Fibroblast of skin of left biceps (primary cell): ENCODE data around the gene ZNF101.

Experiments
- DNase-seq, 2 experiments: peaks; one replicate each; pipeline ENCODE4 v3.0.0-alpha.2; 2013; ENCODE audit warnings: low read depth in 2 of 2

Gene ZNF101

DNA sequence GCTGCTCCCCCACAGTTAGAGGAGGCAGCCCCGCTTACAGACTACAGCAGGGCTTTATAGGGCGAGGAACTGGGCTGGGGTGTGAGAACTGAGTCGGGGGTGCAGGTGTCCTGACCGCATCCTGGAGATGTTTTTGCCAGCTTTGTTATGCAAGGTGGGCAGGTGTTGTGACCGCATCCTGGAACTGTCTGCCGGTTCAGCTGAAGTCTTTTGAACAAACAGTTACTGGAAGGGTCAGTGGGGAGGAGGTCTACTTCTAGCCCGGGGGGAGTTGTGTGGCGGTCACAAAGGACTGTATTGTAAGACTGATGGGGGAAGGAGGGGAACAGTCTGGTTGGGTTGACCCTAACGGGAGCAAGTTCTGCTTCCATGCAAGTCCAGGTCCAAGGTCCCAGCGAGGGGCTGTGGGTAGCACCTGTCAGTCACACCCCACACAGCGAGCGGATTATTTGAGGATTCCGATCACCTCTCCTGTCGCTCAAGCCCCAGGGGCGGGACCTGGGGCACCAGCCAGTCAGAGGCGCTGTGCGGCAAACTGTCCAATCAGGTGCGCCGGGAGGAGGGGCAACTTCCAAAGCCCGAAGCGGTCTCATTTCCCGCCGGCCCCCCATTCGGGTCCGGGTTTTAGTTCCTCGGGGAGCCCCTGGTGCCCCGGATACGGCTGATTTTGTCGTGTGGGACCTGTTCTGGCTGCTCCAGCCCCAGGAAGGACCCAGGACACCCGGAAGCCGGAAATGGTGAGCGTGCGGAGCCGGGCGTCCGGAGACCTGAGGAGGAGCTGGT is at the start of gene ZNF101:
TSS of gene ZNF101 (plus strand) at position 610 of the 783 bp plus-strand sequence. CDS start at position 735, 125 bp downstream.
- peak; percentile 56 to 59 for DNase-seq

DNA sequence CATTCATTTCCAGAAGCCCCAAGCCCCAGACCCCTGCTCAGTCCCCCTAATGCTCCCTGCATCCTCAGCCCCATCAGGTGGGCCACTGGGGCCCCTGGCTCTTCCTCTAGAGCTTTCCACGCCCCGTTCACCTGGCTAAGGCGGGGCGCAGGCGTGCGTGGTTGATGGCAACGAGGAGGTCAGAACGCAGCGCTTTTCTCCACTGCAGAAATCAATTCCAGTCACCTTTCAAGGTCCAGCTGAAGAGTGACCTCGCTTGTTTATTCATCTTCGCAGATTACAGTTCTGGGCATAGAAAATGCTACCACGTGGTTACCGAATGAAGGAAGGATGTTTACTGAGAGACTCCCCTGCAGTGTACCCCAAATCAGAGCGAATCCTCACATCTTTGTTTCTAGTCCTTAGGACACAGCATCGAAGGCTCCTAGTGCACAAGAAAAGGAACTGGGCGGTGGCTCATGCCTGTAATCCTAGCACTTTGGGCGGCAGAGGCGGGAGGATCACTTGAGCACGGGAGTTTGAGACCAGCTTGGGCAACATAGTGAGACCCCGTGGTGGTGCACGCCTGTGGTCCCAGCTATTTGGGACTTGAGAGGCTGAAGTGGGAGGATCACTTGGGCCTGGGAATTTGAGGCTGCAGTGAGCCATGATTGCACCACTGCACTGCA is 49.3 kb upstream of the ZNF101 start:
- DNase-seq, result no peak

DNA sequence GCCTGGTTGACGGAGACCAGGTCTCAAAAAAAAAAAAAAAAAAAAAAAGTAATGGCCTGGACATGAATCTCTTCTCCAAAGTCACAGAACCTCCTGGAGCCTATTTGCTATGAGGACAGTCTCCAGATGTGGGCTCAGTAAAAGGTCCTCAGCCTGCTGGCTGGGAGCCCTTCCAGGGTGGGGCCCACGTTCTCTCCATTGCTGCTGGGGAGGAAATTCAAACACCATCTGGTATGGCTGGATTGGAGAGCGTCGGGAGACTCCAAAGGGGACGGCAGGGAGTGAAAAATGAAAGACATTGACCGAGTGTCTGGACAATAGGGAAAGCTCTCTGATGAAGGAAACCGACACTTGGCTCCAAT is 48.8 kb upstream of the ZNF101 start:
- DNase-seq, result no peak

DNA sequence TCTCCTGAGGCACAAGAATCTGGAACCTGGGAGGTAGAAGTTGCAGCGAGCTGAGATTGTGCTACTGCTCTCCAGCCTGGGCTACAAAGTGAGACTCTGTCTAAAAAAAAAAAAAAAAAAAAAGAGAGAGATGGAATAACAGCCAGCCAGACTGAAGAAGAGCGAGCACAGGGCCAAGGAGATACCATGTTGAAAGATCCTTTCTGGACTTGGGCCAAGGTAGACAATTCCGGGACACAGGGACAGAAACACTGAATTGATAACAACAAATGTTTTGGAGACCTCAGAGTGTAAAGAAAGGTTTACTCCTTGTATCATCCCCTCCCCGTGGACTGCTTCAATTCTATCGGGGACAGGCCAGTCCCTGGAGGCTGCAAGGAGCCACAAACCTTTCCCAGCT is 45.3 kb upstream of the ZNF101 start:
- no peak for DNase-seq

DNA sequence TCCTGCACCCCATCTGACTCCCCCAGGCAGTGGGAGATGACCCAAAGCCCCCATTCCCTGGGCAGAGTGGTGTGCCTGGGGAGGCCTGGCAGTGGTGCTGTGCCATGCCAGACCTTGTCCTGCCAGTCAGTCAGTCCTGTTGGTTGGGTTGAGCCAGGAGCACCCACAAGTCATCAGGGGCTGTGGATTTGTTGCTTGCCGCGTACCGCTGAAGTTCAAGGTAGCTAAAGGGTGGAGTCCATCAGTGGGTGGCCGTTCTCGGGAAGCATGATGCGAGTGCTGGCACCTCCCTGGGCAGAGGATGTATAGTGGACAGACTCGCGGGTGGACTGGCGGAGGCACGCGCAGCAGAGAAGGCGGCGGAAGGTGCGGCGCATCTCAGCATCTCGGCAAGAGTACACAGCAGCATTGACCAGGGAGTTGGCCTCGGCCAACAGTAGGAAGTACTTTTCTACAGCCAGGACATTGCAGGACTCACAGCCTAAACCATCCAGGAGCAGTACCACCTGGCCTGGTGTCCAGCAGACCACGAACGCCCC is 44.5 kb upstream of the ZNF101 start:
- no peak for DNase-seq

DNA sequence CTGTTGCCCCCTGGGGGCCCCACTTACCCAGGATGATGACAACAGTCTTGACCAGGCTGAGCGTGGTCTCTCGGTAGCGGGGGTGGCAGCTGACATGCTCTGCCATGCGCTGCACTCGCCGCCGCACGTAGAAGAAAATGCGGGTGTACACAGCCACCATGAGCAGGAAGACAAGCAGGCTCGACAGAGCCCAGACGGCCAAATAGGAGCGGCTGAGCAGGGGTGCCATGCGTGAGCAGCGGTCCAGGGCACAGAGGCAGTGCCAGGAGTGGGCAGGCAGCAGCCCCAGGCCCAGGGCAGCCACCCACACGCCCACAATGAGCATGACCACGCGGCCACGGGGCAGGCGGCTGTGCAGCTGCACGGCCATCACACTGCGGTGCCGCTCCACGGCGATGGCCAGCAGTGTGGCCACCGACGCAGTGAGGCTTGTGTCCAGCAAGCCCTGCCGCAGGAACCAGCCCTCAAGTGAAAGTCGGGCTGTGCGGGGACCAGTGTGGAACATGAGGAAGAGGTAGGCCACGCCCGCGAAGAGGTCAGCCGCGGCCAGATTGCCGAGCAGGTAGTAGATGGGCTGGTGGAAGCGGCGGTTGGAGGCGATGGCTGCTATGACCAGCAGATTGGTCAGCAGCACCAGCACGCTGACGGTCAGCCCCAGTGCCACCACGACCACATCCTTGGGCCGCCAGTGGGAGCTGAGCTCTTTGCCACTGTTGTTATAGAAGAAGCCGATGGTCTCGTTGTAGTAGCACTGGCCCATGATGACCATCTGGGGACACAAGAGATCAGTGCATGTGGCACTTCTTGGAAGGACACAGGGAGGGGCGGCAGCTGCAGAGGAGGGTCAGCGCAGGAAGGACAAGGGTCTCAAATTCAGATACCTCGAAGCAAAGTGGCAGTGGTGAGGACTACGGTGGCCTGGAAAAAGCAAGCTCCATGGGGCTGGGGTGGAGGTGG is 41.8 kb upstream of the ZNF101 start:
- DNase-seq, result no peak

DNA sequence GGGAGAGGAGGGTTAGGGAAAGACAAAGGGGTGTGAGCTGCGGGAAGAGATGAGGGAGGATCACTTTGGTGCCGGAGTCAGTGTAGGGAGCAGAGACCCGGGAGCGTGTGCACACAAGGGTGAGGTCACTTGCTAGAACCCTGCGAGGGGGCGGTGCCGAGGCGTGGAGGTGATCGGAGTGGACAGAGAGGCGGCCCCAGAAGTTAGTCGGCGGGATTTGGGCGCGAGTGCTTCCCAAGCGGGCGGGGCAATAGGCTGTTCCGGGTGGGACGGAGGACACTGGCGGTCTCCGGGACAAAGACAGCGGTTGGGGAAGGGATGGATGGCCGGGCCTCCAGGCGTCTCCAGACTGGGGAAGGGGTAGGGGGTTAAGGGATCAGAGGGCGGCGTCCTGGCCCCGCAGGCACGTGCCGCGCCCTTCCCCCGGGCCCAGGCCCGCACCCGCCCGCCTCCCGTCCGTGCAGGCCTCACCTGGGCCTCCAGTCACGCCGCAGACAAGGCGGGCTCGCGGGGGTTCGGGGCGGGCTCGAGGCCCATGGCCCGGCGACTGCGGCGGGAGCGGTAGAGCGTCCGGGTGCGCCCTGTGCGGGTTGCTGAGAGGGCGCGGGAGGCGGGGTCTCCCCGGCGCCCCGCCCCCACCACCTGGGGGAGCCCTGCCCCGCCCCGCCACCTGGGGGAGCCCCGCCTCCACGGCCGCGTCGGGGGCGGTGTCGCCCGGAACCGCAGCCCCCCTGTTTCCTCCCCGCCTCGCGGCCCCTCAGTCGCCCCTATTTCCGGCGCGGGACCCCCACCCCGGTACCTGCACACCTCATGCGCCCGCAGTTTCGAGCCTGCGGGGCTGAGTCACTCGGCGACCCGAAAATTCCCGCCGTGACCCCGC is 40.8 kb upstream of the ZNF101 start, which contains the start of gene LPAR2:
TSS of gene LPAR2 (minus strand) at position 600 of the 880 bp plus-strand sequence. CDS start 945 bp downstream, outside the sequence.
- DNase-seq, result no peak

DNA sequence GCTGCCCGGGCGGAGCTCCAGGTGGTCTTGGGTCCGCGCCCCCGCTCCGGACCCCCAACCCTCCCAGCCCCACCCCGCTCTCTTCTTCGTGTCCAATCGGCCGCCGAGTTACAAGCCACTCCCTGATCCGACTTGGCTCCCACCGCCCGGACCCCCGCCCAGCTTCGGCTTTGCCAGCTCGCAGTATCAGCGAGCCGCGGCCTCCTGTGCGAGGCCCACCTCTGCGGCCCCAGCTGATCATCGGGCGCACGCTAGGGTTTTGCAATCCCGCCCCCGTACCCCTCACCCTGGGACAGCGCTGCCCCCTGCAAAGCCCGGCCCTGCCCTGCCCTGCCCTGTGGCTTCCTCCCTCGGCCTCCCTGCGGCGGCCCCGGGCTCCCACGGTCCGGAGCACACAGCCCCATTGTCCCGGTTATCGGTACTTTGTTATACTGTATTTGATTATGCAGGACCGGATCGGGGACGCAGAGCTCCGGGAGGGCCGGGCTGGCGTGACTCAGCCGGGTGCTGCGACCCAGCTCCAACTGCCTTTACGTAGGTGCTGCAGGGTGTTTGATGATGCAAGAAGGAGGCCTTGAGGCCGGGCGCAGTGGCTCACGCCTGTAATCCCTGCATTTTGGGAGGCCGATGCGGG is 40.0 kb upstream of the ZNF101 start:
- DNase-seq, result peak in 1 of 2 experiments; percentile 21

DNA sequence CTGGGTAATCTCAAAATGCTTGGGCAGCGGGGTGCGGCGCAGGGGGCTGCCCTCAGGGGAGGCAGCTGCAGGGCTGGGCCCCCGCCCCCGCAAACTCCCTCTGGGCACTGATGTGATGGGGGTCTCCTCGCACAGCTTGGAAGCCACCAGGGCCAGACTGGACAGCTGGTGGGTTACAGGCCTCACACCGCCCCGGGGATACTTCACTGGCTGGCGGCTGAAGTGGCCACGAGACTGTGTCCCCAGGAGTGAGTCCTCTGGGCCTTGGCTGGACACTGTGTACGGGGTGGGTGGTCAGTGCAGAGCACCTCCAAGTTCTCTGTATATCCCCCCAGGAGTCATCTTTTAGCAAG is 38.6 kb upstream of the ZNF101 start:
- DNase-seq, result no peak

DNA sequence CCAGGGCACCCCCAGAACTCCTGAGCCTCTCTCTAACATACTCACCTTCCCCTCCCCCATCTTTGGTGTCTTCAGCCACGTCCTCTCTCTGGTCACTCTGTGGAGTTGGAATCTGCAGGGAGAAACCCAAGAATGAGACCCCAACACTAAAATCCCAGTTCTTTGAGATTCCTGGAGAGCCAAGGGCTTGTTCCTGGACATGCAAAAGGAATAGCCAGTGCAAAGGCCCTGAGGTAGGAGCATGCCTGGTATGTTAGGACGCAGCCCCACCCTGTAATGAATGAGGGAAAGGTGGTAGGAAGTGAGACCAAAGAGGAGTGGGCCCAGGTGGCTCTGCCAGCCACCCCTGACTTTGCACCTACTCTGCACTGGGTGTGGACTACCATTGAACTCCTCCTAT is 38.2 kb upstream of the ZNF101 start:
- no peak for DNase-seq

DNA sequence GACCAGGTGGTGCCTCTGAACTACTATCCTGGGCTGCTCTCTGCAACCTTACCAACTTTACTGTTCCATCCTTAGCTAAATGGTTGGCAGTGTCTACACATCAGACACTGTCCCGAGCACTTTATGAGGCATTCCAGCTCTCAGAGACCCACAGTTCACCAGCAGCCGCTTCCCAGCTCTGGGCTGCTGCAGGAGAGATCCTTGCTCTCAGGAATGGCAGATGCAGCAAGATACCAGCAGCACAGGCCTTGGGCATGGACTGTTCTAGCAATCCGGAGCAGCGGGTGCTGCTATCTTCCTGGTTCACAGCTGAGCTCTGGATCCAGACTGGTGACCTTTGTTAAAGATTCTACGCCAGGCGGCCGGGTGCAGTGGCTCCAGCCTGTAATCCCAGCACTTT is 37.3 kb upstream of the ZNF101 start:
- no peak for DNase-seq

DNA sequence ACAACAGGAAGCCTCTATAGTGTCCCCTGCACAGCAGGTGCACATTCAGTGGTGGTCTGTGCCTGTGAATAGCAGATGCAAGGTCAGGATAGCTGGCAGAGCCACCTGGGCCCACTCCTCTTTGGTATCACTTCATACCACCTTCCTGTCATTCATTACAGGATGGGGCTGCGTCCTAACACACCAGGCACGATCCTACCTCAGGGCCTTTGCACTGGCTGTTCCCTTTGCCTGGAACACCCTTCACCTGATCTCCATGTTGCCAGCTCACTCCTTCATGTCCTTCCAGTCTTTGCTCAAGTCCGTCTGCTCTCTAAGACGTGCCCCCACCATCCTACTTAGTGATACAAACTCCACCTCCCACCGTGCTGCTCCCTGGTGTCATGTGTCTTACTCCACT is 36.0 kb upstream of the ZNF101 start:
- no peak for DNase-seq

DNA sequence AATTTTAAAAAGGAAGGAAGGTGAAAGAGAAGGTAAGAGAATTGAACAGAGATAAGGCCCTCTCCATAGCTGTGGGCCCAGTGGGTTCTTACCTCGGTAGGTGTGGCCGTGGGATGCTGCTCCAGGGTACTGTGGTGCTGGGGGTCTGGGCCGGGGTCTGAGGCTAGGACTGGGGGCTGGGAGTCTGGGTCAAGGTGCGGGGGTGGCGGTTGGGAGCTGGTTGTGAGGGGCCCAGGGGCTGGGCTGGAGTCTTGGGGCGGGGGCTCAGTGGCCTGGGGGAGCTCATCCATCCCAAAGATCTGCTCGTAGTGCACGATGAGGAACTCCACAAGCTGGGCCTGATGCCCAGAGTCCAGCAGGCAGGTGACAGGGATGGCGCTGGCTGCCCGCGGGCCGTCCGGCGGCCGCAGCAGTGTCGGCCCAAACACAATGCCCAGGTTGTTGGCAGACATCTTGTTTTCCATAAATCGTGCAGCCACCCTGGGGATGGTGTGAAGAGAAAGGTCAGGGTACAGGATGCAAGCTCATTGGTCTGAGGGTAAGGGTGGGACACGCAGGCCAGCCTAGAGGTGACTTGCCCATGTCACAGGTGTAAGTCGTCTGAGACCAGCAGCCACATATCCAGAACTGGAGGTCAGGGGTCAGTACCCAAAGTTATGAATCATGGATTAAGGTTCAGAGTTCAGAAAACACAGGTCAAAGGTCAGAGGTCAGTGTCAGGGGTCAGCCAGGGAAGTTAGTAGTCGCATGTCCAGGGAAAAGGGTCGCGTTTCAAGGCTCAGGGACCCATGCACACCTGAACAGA is 34.7 kb upstream of the ZNF101 start:
- no peak for DNase-seq

DNA sequence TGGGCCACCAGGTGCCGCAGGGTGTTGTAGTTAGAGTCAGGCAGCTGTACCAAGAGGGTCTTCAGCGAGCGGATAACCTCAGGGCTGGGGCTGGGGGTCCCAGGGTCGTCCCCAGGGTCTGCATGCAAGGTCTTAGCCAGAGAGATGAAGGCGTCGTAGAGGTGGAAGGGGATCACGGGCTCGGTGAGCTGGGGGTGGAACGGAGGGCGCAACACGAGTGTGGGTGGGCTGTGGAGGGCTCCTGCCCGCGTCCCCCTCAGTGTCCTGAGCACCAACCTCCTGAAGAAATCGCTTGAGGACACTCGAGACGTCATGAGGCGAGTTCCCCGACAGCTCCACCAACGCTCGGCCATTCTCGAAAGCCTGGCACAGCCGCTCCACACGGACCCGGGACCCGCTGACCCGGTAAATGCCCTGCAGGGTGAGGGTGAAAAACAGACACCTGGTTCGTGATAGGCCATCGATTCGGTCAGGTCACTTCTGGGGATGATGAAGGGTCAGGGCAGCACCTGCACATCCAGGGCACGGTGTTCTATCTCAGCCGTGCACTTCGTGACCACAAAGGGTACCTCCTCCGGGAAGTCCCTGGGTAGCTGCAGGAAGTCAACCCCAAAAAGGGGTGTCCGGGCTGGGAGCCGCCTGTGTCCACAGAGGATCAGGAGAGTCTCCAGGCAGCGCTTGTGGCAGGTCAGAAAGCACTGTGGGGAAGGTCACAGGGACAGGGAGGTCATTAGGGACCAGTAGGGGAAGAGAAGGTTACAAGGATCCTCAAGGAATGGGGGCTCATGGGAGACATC is 33.9 kb upstream of the ZNF101 start:
- DNase-seq, result no peak

DNA sequence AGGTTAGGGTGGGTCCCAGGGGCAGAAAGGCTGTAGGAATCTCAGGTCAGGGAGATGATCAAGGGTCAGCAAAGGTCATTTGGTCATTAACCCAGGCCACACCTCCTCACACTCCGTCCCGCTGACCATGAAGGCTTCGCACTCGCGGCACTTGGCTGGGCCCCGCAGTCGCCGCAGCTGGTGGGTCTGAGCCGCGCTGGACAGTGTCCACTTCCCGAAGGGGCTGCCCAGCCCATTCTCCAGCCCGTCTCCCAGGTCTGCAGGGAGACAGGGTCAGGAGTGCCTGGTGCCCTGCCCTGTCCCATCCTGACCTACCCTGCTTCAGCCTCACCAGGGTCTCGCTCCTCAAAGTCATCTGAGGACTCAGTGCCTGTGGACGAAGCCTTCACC is 33.3 kb upstream of the ZNF101 start:
- no peak for DNase-seq

DNA sequence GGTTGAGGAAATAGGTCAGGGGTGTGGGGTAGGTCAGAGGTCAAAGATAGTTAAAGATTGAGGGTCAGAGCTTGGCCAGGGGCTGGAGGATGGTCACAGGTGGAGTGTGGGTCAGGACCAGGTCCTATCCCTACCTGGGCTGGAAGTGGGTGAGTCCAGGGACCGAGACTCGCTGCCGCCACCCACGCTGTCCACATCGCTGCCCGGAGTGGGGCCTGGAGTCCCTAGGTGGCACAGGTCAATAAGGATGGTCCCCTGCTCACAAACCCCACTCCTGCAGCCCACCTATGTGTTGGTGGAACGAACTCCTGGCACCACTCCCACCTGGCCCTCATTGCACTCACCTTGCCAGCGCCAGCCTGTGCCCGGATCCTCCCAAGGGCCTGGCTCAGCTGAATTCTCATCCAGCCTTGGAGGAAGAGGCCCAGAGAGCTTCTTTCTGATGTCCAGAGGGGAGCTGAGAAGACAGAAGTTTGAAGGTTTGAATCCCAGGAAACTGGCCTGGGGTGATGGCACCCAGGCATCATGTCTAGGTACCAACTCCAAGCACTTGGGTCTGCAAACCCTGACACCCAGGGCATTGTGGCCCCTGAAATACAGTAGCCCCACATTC is 32.0 kb upstream of the ZNF101 start:
- no peak for DNase-seq

DNA sequence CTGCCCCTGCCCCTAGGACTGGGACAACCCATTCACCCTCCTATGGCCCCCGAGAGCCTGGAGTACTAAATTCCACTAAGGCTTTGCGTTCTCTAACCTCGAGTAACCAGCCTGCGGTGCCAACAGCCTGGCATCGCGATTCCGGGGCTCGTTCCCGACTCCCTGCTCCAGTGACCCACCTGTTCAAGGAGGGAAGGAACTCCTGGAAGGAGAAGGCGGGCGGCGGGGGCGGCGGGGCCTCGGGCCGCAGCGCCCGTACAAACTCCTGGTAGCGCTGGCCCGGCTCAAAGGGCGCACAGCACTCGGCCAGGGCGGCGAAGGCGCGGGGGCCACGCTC is 31.5 kb upstream of the ZNF101 start:
- DNase-seq, result no peak

DNA sequence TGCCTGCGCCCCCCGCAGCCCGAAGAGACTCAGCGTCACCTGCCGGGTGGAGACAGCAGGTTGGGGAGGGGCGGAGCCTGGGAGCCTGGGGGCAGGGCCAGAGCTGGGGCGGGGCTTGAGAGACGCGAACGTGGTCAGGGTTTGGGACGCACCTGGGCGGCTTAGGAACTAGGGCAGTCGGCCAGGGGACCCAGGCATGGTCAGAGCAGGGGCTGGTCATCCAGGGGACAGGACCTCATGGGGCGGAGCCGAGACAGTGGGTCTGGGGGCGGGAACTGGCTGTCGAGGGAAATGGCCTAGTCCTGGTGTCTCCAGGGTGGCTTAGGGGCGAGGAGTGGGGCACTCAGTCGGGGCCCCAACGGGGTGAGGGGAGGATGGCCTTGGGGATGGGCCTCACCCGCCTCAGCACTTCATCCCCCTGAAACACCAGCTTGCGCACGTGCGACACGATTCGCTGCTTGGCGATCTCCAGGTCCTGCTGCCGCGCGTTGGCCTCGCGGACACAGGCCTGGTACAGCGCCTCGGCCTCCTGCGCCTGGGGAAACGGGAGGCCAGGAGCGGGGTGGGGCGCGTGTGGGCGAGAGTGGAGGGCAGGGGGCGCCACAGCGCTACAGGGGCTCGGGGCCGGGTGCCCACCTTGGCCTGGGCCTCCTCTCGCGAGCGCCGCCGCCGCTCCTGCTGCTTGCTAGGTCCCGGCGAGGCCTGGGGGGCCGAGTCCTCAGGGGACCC is 31.0 kb upstream of the ZNF101 start:
- DNase-seq, result no peak
